Measurements from ENCODE around the gene GNLY. TPM values are rescaled to one million over a fixed set of nuclear protein-coding genes. Genes with fewer than 3 reads are reported as not detected.

Gene GNLY
- total and polyA plus RNA-seq, 2 of the 13 experiments (the other 11 are each of a cell fraction or from before 2014, with no cell fraction given): not detected

- TF ChIP-seq KLF13 (CRISPR knock-in tag; IDR thresholded peaks at IDR 0.05): no peak
- TF ChIP-seq ZNF792 (CRISPR knock-in tag; IDR thresholded peaks at IDR 0.05): no peak
- TF ChIP-seq XBP1 (CRISPR knock-in tag; IDR thresholded peaks at IDR 0.05): no peak
- TF ChIP-seq SMC3 (IDR thresholded peaks at IDR 0.05; ENCODE audit: low read length): no peak
- BruUV-seq (replicated peaks): no TSS peak
- H3K27me3 ChIP-seq (ENCODE audit: control insufficient read depth in 1 of 2, insufficient read depth in 2 of 2, low read length in 2 of 2): peaks cover 13 to 61% of the 10 kb centered on the region in 2 experiments; a peak in 4 of 5 replicates
- ATAC-seq: no peak
- no peak overlapping the region for H3K4me2 ChIP-seq (ENCODE audit: low read depth, low read length)
- H2AFZ ChIP-seq (ENCODE audit: low read length): no peak overlapping the region
- ChIA-PET CTCF (ENCODE audit: low intra/inter-chr PET ratio, low total read pairs) (no interaction called here), POLR2A (no interaction called here)
- H3K4me1 ChIP-seq (ENCODE audit: insufficient read depth, low read length): peaks cover 11% of the 10 kb centered on the region
- no peaks in the 10 kb centered on the region for H3K9me3 ChIP-seq (ENCODE audit: low read length)
- H3K27ac ChIP-seq (ENCODE audit: extremely low read length, insufficient read depth, low read length): no peak overlapping the region
- WGBS (ENCODE audit: low lambda C conversion rate): 71% methylated on average over 8 of the region's 8 CpGs
- H3K79me2 ChIP-seq (ENCODE audit: insufficient read depth, low read length): no peaks in the 10 kb centered on the region
- in situ Hi-C loops (cut with HindIII; ENCODE audit: extremely low pct_ligation_motif_present, low pct_unique_long_range_greater_than_20kb): loop anchor here (5.0 kb wide), 1 partner anchor 34 kb away; no protein-coding TSS in a partner anchor
- DNase-seq (ENCODE audit: low spot score): no peak
- no peak overlapping the region for H3K4me3 ChIP-seq (replicated peaks in 1 of 3; ENCODE audit: insufficient read depth in 1 of 3, low read depth in 2 of 3, low read length in 3 of 3)
- no peak overlapping the region for H3K9ac ChIP-seq (ENCODE audit: insufficient read depth, low read depth, low read length)
- no peaks in the 10 kb centered on the region for H3K36me3 ChIP-seq (replicated peaks in 1 of 2; ENCODE audit: control insufficient read depth in 1 of 2, insufficient read depth in 2 of 2, low read length in 2 of 2)
- no peaks in the 10 kb centered on the region for H4K20me1 ChIP-seq (ENCODE audit: insufficient read depth, low read length)
- no peak for FAIRE-seq
- intact Hi-C loops (cut with micrococcal nuclease; ENCODE audit: unreplicated experiment): no loop called here
These were observed 17.5 kb downstream of the GNLY start for GRCh38 chr2:85711578-85712060.

- CTCF ChIA-PET (ENCODE audit: low intra/inter-chr PET ratio, low total read pairs): no interaction called here
- no peak for ATAC-seq
- no peak overlapping the region for H3K27ac ChIP-seq (ENCODE audit: extremely low read length, insufficient read depth, low read length)
These were observed 18.2 kb downstream of the GNLY start for GRCh38 chr2:85712336-85712735.

More at GRCh38 chr2:85712336-85712735, 18.2 kb downstream of the GNLY start:
- FAIRE-seq: no peak
- intact Hi-C loops (cut with micrococcal nuclease; ENCODE audit: unreplicated experiment) (no loop called here), in situ Hi-C loops (cut with HindIII; ENCODE audit: extremely low pct_ligation_motif_present, low pct_unique_long_range_greater_than_20kb) (loop anchor here (5.0 kb wide), 1 partner anchor 35 kb away; no protein-coding TSS in a partner anchor)
- Histone ChIP-seq H3K27me3 (ENCODE audit: control insufficient read depth in 1 of 2, insufficient read depth in 2 of 2, low read length in 2 of 2) (peaks cover 13 to 63% of the 10 kb centered on the region in 2 experiments; a peak in 4 of 5 replicates), H3K4me3 (replicated peaks in 1 of 3; ENCODE audit: insufficient read depth in 1 of 3, low read depth in 2 of 3, low read length in 3 of 3) (no peak overlapping the region), H3K4me1 (ENCODE audit: insufficient read depth, low read length) (peaks cover 11% of the 10 kb centered on the region), H3K36me3 (replicated peaks in 1 of 2; ENCODE audit: control insufficient read depth in 1 of 2, insufficient read depth in 2 of 2, low read length in 2 of 2) (no peaks in the 10 kb centered on the region), H3K4me2 (ENCODE audit: low read depth, low read length) (no peak overlapping the region), H2AFZ (ENCODE audit: low read length) (no peak overlapping the region), H3K9ac (ENCODE audit: insufficient read depth, low read depth, low read length) (no peak overlapping the region), H4K20me1 (ENCODE audit: insufficient read depth, low read length) (no peaks in the 10 kb centered on the region), H3K9me3 (ENCODE audit: low read length) (no peaks in the 10 kb centered on the region), H3K79me2 (ENCODE audit: insufficient read depth, low read length) (no peaks in the 10 kb centered on the region)
- no peak for DNase-seq (ENCODE audit: low spot score)
- TF ChIP-seq ZGPAT (CRISPR knock-in tag; IDR thresholded peaks at IDR 0.05) (no peak), ZBTB26 (CRISPR knock-in tag; IDR thresholded peaks at IDR 0.05; ENCODE audit: borderline replicate concordance) (no peak), NCOA5 (CRISPR knock-in tag; IDR thresholded peaks at IDR 0.05) (no peak), ZNF614 (CRISPR knock-in tag; IDR thresholded peaks at IDR 0.05; ENCODE audit: borderline replicate concordance) (no peak), ZIK1 (CRISPR knock-in tag; IDR thresholded peaks at IDR 0.05; ENCODE audit: borderline replicate concordance, low read depth) (no peak), ZNF709 (CRISPR knock-in tag; IDR thresholded peaks at IDR 0.05) (no peak), MED13 (CRISPR knock-in tag; IDR thresholded peaks at IDR 0.05) (no peak), ZNF850 (CRISPR knock-in tag; conservative IDR thresholded peaks at IDR 0.05) (no peak), HMGA1 (CRISPR knock-in tag; conservative IDR thresholded peaks at IDR 0.05) (no peak), GLI4 (CRISPR knock-in tag; IDR thresholded peaks at IDR 0.05; ENCODE audit: borderline replicate concordance) (no peak), ZBTB3 (CRISPR knock-in tag; IDR thresholded peaks at IDR 0.05; ENCODE audit: borderline replicate concordance, low read depth) (no peak)
- BruUV-seq (replicated peaks): no TSS peak
- POLR2A ChIA-PET: interaction anchor here (0.6 kb wide), 1 partner anchor 30 kb away, joined by 3 read pairs; no protein-coding TSS in a partner anchor
- 62% methylated on average over 15 of the region's 15 CpGs for WGBS (ENCODE audit: low lambda C conversion rate)
